Choroid plexus epithelial cell (primary cell): ENCODE data around the gene AP2S1.
A peak's percentile ranks its signal among the peaks of the same experiment; 100 is the strongest.

Source experiments
- DNase-seq: peaks from one replicate; pipeline ENCODE4 v3.0.0-alpha.2; 2010; ENCODE audit warnings: low read depth
- H3K4me3 ChIP-seq: 2 replicates; pipeline ENCODE4 v1.5.1; 2011; ENCODE audit warnings: low read depth, mild to moderate bottlenecking, control low read depth, low read length, moderate library complexity
- CTCF ChIP-seq: conservative IDR thresholded peaks from 2 replicates; pipeline ENCODE4 v1.5.1; 2011; ENCODE audit warnings: low read depth, mild to moderate bottlenecking, control low read depth, inconsistent platforms, low read length, moderate library complexity

AP2S1 gene

GRCh38 chr19:46850228-46851203 lies at the start of gene AP2S1:
Gene AP2S1, minus strand, starts transcription at chr19:46850846. Its CDS starts 80 bp downstream, at chr19:46850766.
- TF ChIP-seq CTCF = no peak
- peak within 1 kb of the TSS; percentile 96 for H3K4me3 ChIP-seq
- peak; percentile 100 for DNase-seq

- H3K4me3 ChIP-seq = no peak overlapping the region
- TF ChIP-seq CTCF = no peak
- DNase-seq = no peak
Measured at GRCh38 chr19:46900341-46900740, 49.7 kb upstream of the AP2S1 start.

GRCh38 chr19:46898731-46899130 lies 48.1 kb upstream of the AP2S1 start:
- peak; percentile 76 for DNase-seq
- no peak overlapping the region for H3K4me3 ChIP-seq
- no peak for TF ChIP-seq CTCF

GRCh38 chr19:46896076-46896794 lies 45.6 kb upstream of the AP2S1 start:
- peak; percentile 61 for DNase-seq
- no peak for TF ChIP-seq CTCF
- no peak overlapping the region for H3K4me3 ChIP-seq

GRCh38 chr19:46892252-46893179 lies 41.9 kb upstream of the AP2S1 start:
- H3K4me3 ChIP-seq = no peak overlapping the region
- no peak for TF ChIP-seq CTCF
- no peak for DNase-seq

- peak; percentile 11 for TF ChIP-seq CTCF
- no peak overlapping the region for H3K4me3 ChIP-seq
- peak; percentile 82 for DNase-seq
Measured at GRCh38 chr19:46890423-46891170, 40.0 kb upstream of the AP2S1 start.
